Activated CD4-positive, alpha-beta T cell treated with anti-CD3 and anti-CD28 coated beads for 1 hour (primary cell): ENCODE measurements around the gene SLC27A1.
"Not testable (repeated sequence)": the region's sequence is repeated elsewhere in the genome, so short reads cannot be mapped to it uniquely, and the experiment has no call there.

ENCODE experiments used
- DNase-seq: peaks from one replicate; pipeline ENCODE4 v3.0.0-alpha.2; 2020

The SLC27A1 gene

DNA sequence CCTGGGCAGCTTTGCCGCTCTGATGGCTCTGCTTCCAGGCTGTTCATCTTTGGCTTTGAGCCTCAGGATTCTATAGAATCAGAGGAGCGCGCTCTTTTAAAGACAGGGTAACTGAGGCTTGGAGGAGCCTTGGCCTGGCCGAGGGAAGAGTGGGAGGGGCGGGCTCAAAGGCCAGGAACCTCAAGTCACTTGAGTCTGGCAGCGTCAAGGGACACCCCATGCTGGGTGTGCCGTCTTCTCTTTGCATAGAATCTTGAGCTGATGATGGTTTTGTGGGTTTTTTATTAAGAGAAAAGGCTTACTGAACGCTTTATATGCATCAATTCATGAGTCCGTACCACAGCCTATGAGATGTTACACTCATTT is 42.2 kb downstream of the SLC27A1 start:
- DNase-seq = no peak

DNA sequence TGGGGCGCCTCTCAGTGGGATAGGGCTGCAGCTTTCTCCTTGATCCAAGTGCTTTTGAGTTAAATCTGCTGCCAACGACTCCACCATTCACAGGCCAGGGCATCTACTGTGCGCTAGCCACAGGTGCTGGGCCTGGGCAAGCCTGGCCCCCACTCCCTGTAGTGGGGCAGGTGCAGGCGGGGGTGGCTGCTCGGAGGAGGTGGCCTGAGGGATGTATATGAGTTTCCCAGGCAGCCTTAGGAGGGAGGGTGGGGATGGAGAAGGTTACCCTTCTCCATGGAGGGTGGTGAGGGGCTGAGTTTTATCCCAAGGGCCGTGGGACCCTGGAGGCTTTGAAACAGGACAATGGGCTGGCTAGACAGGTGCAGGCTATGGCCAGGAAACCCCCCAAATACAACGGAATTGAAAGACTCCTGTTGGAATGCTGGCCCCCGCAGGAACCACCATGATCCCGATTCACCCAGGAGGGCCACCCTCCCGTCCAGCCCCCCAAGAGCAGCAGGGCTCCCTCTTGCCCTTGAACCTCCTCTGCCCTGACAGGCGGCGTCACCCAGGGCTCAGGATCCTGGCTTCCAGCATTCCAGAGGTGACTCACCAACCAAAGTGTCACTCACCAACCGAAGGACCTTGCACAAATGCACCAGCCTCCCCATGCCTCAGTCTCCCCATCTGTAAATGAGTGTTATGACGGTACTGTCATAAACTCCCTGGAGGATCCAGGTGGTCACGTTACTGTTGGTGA is 45.3 kb downstream of the SLC27A1 start:
- no peak for DNase-seq

DNA sequence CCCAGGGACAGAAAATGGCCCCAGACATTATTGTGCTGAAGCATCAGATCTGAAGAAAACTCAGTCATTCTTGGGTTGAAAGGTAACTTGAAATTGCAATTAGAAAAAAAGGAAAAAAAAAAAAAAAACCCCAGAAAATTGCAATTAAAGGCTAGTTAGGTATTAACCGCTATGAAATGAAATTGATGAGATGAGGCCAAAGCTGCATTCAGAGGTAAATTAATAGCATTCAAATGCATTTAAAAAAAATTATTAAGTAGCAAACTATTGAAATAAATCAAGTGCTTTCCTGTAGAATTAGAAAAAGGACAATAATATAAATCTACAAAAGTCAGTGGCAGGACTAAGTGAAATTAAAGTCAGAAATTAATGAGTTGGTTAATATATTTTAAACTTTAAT is 47.6 kb downstream of the SLC27A1 start:
- DNase-seq = no peak

DNA sequence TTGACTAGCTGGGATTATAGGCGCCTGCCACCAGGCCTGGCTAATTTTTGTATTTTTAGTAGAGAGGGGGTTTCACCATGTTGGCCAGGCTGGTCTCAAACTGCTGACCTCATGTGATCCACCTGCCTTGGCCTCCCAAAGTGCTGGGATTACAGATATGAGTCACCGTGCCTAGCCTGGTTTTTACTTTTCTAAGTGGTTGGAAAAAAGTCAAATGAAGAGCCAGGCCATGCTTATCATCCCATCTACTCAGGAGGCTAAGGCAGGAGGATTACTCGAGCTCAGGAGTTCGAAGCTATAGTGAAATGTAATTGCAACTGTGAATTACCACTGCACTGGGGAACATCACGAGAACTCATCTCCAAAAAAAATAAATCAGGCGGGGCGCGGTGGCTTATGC is 48.3 kb downstream of the SLC27A1 start:
- not testable (repeated sequence) for DNase-seq

DNA sequence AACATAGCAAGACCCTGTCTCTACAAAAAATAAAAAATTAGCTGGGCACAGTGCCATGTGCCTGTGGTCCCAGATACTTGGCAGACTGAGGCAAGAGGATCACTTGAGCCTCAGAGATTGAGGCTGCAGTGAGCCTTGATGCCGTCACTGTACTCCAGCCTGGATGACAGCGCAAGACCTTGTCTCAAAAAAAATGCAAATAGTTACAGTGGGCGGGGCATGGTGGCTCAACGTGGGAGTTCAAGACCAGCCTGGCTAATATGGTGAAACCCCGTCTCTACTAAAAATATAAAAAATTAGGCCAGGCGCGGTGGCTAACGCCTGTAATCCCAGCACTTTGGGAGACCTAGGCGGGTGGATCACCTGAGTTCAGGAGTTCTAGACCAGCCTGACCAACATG is 49.6 kb downstream of the SLC27A1 start:
- no peak for DNase-seq

DNA sequence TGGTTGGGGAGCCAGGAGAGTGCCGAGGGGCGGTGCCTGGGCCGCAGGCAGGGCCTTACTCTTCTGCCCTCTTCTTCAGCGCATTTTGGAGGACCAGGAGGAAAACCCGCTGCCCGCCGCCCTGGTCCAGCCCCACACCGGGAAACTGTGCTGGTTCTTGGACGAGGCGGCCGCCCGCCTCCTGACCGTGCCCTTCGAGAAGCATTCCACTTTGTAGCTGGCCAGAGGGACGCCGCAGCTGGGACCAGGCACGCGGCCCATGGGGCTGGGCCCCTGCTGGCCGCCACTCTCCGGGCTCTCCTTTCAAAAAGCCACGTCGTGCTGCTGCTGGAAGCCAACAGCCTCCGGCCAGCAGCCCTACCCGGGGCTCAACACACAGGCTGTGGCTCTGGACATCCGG is 50.5 kb downstream of the SLC27A1 start:
- no peak for DNase-seq

DNA sequence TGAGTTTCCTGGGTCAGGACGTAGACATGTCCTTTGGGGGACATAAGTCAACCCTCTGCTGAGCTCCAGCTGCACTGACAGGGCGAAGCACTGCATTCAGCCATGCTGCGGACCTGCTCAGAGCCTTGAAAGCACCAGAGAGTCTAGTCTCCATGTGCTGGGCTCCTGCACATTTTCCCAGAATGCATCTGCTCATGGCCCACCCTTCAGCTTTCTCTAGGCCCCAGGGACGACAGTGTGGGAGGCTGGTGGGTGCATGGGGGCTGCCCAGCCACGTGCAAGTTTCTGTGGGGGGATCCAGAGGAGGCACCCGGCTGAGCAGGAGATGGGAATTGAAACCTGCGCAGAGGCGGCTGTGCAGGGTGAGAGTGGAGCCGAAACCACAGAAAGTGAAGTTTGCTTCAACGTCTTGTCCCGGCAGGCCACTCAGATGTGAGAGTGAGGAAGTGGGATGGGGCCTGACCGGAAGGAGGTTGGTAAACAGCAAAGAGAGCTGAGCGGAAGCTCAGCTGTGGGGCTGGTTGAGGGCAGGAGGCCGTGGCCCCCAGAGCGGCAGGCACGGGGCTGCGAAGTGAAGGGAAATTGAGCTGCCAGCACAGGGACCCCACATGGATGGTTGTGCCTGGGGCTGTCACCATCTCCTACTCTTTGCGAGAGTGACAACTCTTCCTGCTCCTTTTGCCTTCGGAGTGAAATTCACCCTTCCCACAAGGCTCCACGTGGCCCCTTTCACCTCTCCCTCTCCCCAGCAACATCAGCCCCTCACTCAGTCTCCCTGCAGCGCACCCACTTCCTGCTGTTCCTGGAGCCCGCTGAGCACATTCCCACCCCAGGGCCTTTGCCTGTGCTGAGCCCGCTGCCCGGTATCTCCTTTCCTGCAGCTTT is 52.9 kb downstream of the SLC27A1 start:
- peak; percentile 12 for DNase-seq

DNA sequence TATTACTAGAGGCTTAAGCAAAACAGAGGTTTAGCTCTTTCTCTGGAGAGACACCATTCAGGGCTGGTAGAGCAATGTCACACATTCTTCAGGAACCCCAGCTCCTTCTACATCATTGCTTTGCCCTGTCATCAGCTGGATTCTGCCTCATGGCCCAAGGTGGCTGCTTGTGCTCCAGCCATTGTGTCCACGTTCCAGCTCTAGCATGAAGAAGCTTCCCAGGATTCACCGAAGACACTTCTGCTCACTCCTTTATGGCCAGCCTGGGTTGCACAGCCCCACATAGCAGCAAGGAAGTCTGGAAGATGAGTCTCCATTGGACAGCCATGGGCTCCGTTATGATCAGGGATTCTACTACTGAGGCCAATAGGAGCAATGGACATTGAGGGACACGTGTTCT is 54.3 kb downstream of the SLC27A1 start:
- DNase-seq = no peak

DNA sequence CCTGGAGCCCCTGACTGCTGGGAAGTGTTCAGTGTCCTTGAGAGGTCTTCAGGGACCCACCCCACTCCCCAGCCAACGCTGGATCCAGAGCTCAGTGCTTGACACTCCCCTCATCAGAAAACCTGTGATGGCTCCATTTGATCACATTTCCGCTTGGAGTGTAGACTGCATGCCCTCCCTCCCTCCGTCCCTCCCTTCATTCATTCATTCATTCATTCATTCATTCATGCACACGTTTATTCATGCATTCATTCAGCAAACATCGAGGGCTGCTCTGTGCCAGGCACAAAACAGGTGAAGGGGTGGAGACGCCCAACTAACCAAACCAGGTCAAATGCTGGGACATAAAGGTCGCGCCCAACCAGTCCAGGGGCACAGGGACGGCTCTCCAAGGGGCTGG is 54.8 kb downstream of the SLC27A1 start:
- DNase-seq = no peak

DNA sequence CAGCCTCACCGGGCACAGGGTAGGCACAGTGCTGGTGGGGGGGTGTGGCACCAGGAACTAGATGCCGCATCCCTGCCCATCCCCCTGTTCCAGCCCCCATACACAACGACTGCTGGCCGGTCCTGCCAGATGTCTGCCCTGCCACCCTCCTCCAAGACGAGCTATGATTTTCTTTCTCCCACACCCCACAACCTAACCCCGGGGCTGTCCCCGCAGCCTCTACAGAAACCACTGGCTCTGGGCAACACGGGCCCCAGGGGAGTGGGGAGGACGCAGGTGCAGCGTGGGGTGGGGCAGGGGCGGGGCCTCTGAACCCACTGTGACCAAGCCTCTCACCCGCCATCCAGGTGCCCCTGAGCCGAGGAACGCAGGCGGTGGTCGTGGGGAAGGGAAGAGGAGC is 56.6 kb downstream of the SLC27A1 start:
- DNase-seq = no peak

DNA sequence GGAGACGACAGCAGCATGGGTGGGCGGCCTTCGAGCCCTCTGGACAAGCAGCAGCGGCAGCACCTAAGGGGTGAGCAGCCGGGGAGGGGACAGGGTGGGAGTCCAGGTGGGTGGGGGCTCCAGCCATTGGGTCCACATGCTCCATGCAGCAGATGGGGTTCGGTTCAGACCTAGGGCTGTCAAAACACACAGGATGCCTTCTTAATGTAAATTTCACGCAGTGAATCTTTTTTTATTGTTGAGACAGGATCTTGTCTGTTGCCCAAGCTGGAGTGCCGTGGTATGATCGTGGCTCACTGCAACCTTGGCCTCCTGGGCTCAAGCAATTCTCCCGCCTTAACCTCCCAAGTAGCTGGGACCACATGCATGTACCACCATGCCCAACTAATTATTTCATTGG is 57.0 kb downstream of the SLC27A1 start:
- DNase-seq = no peak

DNA sequence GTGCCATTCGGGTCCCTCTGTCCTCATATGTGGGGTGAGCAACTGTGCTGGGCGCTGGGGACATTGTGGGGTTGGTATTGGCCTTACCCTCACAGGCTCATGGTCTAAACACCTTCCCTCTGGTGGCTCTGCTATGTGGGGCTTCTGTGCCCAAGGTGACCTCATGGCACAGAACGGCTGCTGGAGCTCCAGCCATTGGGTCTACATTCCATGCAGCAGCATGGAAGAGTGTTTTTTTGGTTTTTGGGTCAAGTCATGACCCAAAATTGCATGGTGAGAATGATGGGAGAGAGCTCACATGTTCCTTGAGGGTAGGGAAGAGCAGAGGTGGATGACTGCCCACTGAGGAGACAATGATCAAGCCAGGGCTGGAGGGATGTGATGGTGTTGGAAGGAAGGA is 58.3 kb downstream of the SLC27A1 start:
- DNase-seq = no peak

DNA sequence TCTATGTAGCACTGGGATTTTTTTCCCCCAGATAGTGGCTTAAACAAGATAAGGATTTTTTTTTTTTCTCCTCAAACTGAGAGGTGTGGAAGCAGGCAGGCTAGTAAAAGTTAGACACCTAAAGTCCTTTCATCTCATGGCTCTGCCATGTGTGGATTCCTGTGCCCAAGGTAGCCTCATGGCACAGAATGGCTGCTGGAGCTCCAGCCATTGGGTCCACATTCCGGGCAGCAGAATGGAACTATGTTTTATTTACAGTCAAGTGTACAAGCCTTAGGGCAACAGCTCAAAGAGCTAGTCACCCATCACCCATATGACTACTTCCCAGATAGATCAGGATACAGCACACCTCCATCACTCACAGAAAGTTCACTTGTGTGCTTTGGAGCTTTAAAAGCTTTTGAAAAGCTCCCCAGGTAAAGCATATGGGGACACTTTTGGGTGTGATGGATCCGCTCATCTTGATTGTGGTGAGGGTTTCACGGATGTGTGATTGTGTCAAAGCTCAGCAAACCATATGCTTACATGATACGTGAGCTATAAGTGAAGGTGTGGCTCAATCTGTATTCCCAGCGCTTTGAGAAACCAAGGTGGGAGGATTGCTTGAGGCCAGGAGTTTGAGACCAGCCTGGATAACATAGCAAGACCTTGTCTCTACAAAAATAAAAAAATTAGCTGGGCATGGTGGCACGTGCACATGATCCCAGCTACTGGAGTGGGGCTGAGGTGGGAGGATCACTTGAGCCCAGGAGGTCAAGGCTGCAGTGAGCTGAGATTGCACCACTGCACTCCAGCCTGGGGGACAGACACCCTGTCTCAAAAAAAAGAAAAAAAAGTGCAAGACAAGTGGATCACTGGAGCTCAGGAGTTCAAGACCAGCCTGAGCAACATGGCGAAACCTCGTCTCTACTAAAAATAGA is 59.2 kb downstream of the SLC27A1 start:
- DNase-seq = no peak

DNA sequence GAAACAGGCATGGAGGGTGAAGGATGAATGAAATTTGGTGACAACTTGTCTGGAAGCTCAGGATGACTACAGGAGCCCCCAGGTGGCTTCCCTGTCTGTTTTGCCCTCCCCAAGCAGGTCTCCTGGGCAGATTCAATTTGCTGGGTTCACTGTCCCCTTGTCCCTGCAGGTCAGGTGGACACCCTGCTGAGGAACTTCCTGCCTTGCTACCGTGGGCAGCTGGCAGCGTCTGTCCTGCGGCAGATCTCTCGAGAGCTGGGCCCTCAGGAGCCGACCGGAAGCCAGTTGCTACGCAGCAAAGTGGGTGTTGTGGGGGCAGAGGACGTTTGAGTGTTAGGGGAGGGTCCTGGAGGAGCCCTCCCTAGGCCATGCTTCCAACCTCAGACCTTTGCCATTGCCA is 60.3 kb downstream of the SLC27A1 start:
- DNase-seq = no peak

DNA sequence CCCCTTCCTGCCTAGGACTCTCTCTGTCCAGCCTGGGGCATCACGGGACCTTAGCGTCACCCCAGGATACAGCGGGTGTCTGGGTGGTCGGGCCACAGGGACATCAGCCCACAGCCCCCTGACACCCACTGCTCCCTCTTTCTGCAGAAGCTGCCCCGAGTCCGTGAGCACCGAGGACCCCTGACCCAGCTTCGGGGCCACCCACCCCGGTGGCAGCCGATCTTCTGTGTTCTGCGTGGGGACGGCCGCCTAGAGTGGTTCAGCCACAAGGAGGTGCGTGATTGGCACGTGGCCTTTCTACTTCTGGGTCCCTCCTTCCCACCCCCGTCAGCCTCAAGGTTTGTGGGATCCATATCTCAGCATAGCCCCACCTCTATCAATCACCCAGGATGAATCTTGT is 61.8 kb downstream of the SLC27A1 start:
- DNase-seq = no peak

DNA sequence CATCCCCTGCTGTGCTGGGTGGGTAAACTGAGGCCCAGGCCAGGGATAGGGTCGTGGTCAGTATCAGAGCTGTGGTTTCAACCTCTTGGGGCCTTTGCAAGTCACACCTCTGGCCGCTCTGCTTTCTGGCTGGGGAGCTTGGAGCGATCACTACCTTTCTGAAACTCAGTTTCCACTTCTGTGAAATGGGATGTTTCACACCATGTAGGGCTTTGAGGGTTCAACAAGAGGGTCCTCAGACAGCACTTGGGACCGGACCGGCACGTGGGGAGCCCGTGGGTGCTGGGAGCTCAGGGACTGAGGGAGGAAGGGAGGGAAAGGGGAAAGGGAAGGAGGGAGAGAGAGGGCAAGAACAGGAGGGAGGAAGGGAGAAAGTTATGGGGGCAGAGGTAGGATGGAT is 62.2 kb downstream of the SLC27A1 start:
- no peak for DNase-seq

DNA sequence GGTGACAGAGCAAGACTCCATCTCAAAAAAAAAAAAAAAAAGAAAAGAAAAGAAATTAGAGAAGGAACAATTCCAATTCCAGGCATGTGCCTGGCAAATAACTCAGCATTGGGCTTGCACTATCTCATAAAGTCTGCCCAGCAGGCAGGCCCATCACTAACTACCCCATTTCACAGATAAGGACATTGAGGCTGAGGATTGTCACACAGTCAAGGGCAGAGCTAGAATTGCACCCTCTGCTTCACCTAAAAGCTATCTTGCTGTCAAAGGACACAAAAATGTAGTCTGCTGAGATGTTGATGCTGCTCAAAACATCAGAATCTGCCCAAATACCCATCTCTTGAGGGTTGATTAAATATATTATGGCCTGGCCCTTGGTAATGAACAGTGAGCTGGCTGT is 64.4 kb downstream of the SLC27A1 start:
- DNase-seq = no peak

DNA sequence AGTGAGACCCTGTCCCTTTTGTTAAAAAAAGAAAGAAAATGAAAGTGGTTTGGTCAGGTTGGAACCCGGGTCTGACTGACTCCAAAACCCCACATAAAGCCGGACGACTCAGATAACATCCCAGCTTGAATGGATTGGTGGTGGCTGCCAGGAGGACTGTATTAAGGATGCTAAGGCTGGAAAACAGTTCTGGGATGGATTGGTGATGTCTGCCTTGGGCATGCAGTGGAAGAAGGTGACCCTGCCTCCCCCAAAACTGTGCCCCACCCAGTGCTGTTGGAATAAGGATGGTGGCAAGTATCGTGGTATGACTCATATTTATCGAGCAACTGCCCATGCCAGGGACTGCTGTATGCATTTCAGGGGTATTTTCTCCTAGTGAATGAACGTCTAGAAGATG is 66.6 kb downstream of the SLC27A1 start:
- DNase-seq = no peak

DNA sequence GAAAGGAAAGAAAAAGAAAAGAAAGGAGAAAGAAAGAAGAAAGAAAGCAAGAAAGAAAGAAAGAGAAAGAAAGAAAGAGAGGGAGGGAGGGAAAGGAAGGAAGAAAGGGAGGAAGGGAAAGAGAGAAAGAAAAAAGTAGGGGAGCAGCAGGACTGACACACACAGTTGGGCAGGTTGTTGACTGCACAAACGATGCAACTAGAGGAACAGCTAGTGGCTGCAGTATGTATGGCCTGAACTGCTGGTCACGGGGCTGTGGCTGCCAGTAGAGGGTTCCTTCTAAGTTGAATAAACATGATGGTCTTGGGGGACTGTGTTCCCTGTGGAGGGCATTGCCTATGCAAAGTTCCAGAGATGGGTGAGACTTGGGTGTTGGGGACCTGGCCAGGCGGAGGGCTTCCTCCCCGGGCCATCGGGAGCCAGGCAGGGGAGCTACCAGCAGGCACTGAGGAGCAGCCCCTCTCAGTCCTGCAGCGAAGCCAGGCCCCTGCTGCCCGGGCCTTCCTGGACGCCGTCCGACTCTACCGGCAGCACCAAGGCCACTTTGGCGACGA is 68.4 kb downstream of the SLC27A1 start:
- no peak for DNase-seq

DNA sequence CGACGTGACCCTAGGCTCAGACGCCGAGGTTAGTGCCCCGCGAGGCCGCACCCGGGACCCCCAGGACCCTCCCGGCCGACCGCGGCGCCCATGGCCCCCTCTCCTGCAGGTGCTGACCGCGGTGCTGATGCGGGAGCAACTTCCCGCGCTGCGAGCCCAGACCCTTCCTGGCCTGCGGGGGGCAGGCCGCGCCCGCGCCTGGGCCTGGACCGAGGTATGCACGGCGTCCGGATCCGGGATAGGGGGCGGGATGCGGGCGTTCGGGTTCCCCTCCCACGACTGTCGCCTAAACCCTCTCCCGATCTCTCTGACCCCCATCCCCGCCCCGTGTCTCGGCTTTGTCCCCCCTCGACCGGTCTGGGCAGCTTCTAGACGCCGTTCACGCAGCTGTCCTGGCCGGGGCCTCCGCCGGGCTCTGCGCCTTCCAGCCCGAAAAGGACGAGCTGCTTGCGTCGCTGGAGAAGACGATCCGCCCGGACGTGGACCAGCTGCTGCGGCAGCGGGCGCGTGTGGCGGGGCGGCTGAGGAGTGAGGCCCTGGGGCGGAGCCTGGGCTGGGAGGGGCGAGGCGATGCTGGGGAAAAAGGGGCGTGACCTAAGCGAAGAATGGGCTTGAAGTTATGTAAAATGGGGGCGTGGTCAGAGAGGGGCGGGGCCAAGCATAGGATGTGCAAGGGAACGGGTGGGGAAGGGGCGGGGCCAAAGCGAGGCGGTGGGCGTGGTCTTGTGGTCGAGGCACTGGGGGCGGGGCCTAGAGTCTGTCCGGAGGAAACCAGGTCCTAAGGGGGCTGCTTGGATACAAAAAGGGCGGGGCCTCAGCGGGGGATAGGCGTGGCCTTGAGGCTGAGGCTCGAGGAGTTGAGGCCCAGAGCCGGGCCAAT is 69.2 kb downstream of the SLC27A1 start:
- DNase-seq = peak; percentile 88

DNA sequence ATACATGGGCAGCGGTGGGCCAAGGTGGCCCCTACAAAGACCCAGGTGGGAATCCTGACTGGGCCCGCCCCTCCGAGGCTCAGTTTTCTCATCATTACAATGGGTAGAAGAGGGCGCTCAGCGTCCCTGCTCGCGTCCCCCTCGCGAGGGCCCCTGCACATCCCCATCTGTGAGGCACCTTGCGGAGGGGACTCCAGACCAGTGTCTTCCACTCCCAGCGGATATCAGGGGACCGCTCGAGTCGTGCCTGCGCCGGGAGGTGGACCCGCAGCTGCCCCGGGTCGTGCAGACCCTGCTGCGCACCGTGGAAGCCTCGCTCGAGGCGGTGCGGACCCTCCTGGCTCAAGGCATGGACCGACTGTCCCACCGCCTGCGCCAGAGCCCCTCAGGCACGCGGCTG is 69.8 kb downstream of the SLC27A1 start:
- DNase-seq = no peak

DNA sequence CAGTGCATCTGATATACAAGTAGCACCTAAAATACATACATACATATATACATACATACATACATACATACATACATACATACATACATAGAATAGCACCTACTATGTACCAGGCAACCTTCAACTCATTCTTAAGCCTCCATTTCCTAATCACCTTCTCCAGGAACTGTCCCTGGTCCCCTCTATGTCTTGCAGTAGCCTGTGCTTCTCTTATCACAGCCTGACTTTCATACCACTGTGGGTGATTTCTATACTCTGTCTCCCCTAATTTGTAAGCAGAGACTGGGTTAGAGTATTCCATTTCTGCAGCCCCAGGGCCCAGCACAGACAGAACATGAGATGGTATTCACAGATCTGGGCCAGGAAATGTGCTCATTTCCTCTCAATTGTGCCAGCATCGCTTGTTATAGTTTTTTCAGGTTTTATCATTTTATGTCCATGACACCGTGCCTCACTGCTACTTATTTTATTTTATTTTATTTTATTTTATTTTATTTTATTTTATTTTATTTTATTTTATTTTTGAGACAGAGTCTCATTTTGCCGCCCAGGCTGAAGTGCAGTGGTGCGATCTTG is 70.9 kb downstream of the SLC27A1 start:
- DNase-seq = no peak
